H1 (cell line): ENCODE results near the gene ITGA4. TPM values are rescaled to one million over a fixed set of nuclear protein-coding genes. Genes with fewer than 3 reads are reported as not detected.

Experiments
- CTCF ChIA-PET: fragments of 300-600 bp; sonication (Branson Sonifier 250); formaldehyde crosslinking; loops from one replicate; lab custom pipeline; 2021; ENCODE audit not compliant: partially characterized antibody; lab: Charles Lee
- POLR2A ChIA-PET: fragments of 300-600 bp; sonication (Branson Sonifier 250); formaldehyde crosslinking; loops from one replicate; lab custom pipeline; 2021; ENCODE audit warnings: inconsistent platforms; ENCODE audit not compliant: partially characterized antibody; lab: Charles Lee
- DNase-seq, 2 experiments: peaks; one replicate each; pipeline versions ENCODE4 v3.0.0 to v3.0.0-alpha.2; 2010 to 2022; ENCODE audit warnings: low spot score in 2 of 2, low read depth in 1 of 2, mixed read lengths in 1 of 2
- FAIRE-seq: peaks from 2 replicates; lab custom pipeline; 2011; peaks lifted over from hg19 to GRCh38; lab: Jason Lieb, UNC
- H2AFZ ChIP-seq: 2 replicates; pipeline ENCODE4 v1.8.1; 2012; ENCODE audit warnings: low read length, inconsistent platforms
- H2AK5ac ChIP-seq: 2 replicates; pipeline ENCODE4 v1.6.1; 2013; ENCODE audit warnings: low read depth, low read length
- H2BK120ac ChIP-seq: replicated peaks from 2 replicates; pipeline ENCODE3; 2013; ENCODE audit warnings: low read depth, low read length, inconsistent platforms
- H2BK12ac ChIP-seq: 2 replicates; pipeline ENCODE4 v1.6.1; 2013; ENCODE audit warnings: low read depth, low read length
- H2BK15ac ChIP-seq: 2 replicates; pipeline ENCODE4 v1.6.1; 2013; ENCODE audit warnings: low read length
- H2BK20ac ChIP-seq: 2 replicates; pipeline ENCODE4 v1.6.1; 2013; ENCODE audit warnings: low read length
- H2BK5ac ChIP-seq: 2 replicates; pipeline ENCODE4 v1.6.1; 2013; ENCODE audit warnings: low read depth, low read length
- H3K14ac ChIP-seq: 2 replicates; pipeline ENCODE4 v1.6.1; 2013; ENCODE audit warnings: inconsistent platforms; ENCODE audit not compliant: insufficient read length
- H3K18ac ChIP-seq: 2 replicates; pipeline ENCODE4 v1.6.1; 2013; ENCODE audit warnings: low read length; ENCODE audit errors: extremely low read depth
- H3K23ac ChIP-seq: 2 replicates; pipeline ENCODE4 v1.6.1; 2013; ENCODE audit warnings: inconsistent platforms; ENCODE audit not compliant: insufficient read length
- H3K23me2 ChIP-seq: 2 replicates; pipeline ENCODE4 v1.6.1; 2013; ENCODE audit warnings: low read depth, low read length
- H3K27ac ChIP-seq: 2 replicates; pipeline ENCODE4 v1.6.1; 2011; ENCODE audit warnings: low read depth, low read length, inconsistent platforms
- H3K27me3 ChIP-seq, 4 experiments: replicated peaks in 1 of 4; 1 replicate in 1 of 4; 2 replicates in 3 of 4; pipeline versions ENCODE4 v1.6.1 to v1.8.1; 2011 to 2013; ENCODE audit warnings: low read length in 3 of 4, mild to moderate bottlenecking in 3 of 4, inconsistent platforms in 2 of 4, mixed read lengths in 2 of 4, moderate library complexity in 1 of 4; ENCODE audit not compliant: control insufficient read depth in 3 of 4, insufficient read depth in 3 of 4; ENCODE audit errors: extremely low read depth in 1 of 4
- H3K36me3 ChIP-seq, 4 experiments: 2 replicates each; pipeline versions ENCODE4 v1.6.1 to v1.8.1; 2011 to 2013; ENCODE audit warnings: mild to moderate bottlenecking in 4 of 4, low read length in 3 of 4, moderate library complexity in 2 of 4, control low read depth in 1 of 4, inconsistent platforms in 1 of 4; ENCODE audit not compliant: insufficient read depth in 4 of 4, control insufficient read depth in 2 of 4
- H3K4ac ChIP-seq: replicated peaks from 2 replicates; pipeline ENCODE3; 2013; ENCODE audit warnings: low read length, low read depth, mixed read lengths, inconsistent platforms; ENCODE audit not compliant: insufficient read length
- H3K4me1 ChIP-seq, 4 experiments: replicated peaks in 1 of 4; 1 replicate in 1 of 4; 2 replicates in 3 of 4; pipeline versions ENCODE4 v1.6.1 to v1.8.1; 2011 to 2013; ENCODE audit warnings: low read length in 3 of 4, inconsistent platforms in 2 of 4, mixed read lengths in 1 of 4; ENCODE audit not compliant: insufficient read depth in 4 of 4, control insufficient read depth in 3 of 4
- H3K4me2 ChIP-seq, 2 experiments: 2 replicates each; pipeline versions ENCODE4 v1.6.1 to v1.8.1; 2011 to 2013; ENCODE audit warnings: low read depth in 2 of 2, low read length in 2 of 2, control low read depth in 1 of 2, inconsistent platforms in 1 of 2, mild to moderate bottlenecking in 1 of 2; ENCODE audit not compliant: insufficient read depth in 1 of 2
- H3K4me3 ChIP-seq, 4 experiments: fragments of 200-600, 300-600 bp in 1 of 4; sonication (generic), shearing (Covaris generic), sonication (Bioruptor Twin) in 1 of 4; 2 replicates each; pipeline versions ENCODE4 v1.5.1 to v1.8.1; 2011 to 2016; ENCODE audit warnings: low read length in 4 of 4, low read depth in 3 of 4, control low read depth in 2 of 4, inconsistent platforms in 2 of 4, mild to moderate bottlenecking in 2 of 4, mixed read lengths in 1 of 4, moderate library complexity in 1 of 4; ENCODE audit not compliant: insufficient read depth in 2 of 4; ENCODE audit errors: extremely low read depth in 1 of 4
- H3K56ac ChIP-seq: replicated peaks from 2 replicates; pipeline ENCODE3; 2013; ENCODE audit warnings: low read depth, mild to moderate bottlenecking, mixed read lengths, low read length, inconsistent platforms; ENCODE audit not compliant: insufficient read length
- H3K79me1 ChIP-seq: 2 replicates; pipeline ENCODE4 v1.6.1; 2013; ENCODE audit warnings: low read depth, low read length, control low read depth
- H3K79me2 ChIP-seq, 2 experiments: 2 replicates each; pipeline versions ENCODE4 v1.6.1 to v1.8.1; 2012 to 2013; ENCODE audit warnings: low read length in 2 of 2, mild to moderate bottlenecking in 2 of 2, inconsistent platforms in 1 of 2; ENCODE audit not compliant: insufficient read depth in 2 of 2, control insufficient read depth in 1 of 2
- H3K9ac ChIP-seq, 4 experiments: replicated peaks in 1 of 4; 1 replicate in 1 of 4; 2 replicates in 3 of 4; pipeline versions ENCODE4 v1.6.1 to v1.8.1; 2011 to 2013; ENCODE audit warnings: low read depth in 3 of 4, low read length in 3 of 4, control low read depth in 2 of 4, mild to moderate bottlenecking in 2 of 4, moderate library complexity in 2 of 4, inconsistent platforms in 1 of 4; ENCODE audit errors: extremely low read depth in 1 of 4
- H3K9me3 ChIP-seq, 2 experiments: 2 replicates each; pipeline versions ENCODE4 v1.6.1 to v1.8.1; 2012 to 2013; ENCODE audit warnings: mild to moderate bottlenecking in 2 of 2, moderate library complexity in 2 of 2, control low read depth in 1 of 2, inconsistent platforms in 1 of 2, low read depth in 1 of 2, low read length in 1 of 2, mixed read lengths in 1 of 2; ENCODE audit not compliant: insufficient read depth in 2 of 2
- H4K20me1 ChIP-seq, 2 experiments: replicated peaks in 1 of 2; 2 replicates each; pipeline versions ENCODE3 to v1.8.1; 2011 to 2013; ENCODE audit warnings: inconsistent platforms in 2 of 2, low read length in 2 of 2, mild to moderate bottlenecking in 1 of 2; ENCODE audit not compliant: insufficient read depth in 2 of 2, control insufficient read depth in 1 of 2
- H4K5ac ChIP-seq: 2 replicates; pipeline ENCODE4 v1.6.1; 2013; ENCODE audit warnings: low read length, low read depth, mixed read lengths, inconsistent platforms; ENCODE audit not compliant: insufficient read length
- H4K8ac ChIP-seq: 2 replicates; pipeline ENCODE4 v1.8.0; 2013; ENCODE audit warnings: mild to moderate bottlenecking, moderate library complexity, low read length, inconsistent platforms; ENCODE audit not compliant: insufficient read depth; ENCODE audit errors: extremely low read depth
- H4K91ac ChIP-seq: replicated peaks from 2 replicates; pipeline ENCODE3; 2013; ENCODE audit warnings: low read length, mixed read lengths, inconsistent platforms; ENCODE audit not compliant: insufficient read length
- RBBP5 ChIP-seq: IDR thresholded peaks from 2 replicates; pipeline ENCODE4 v1.7.1; 2012; ENCODE audit warnings: low read depth, mild to moderate bottlenecking, inconsistent platforms, low read length, moderate library complexity, borderline replicate concordance
- polyA plus RNA-seq, 7 experiments: library from polyadenylated mRNA; depleted of rRNA in 3 of 7; stranded (reverse) in 5 of 7; unstranded in 2 of 7; fragments of >200 nt in 5 of 7; fragments of 200-250 nt in 2 of 7; gene quantifications; 1 replicate in 5 of 7; 2 replicates in 1 of 7; 4 replicates in 1 of 7; pipeline versions ENCODE4 v1.2.1 to v1.2.3, GENCODE V29; 2011 to 2013; ENCODE audit warnings: missing spikeins in 2 of 7, mixed read lengths in 2 of 7
- total RNA-seq: library from RNA; stranded (reverse); fragmentation: NEBNext Ultra II Directional; extraction: Animal tissue kit (Norgen Biotek cat#: 25700); gene quantifications from 2 replicates; pipeline ENCODE4 v1.2.1, GENCODE V29; 2021

Gene ITGA4
- total and polyA plus RNA-seq, 2 of the 8 experiments (the other 6 are each of a cell fraction or from before 2014, with no cell fraction given): 0.60 to 2.1 TPM

DNA sequence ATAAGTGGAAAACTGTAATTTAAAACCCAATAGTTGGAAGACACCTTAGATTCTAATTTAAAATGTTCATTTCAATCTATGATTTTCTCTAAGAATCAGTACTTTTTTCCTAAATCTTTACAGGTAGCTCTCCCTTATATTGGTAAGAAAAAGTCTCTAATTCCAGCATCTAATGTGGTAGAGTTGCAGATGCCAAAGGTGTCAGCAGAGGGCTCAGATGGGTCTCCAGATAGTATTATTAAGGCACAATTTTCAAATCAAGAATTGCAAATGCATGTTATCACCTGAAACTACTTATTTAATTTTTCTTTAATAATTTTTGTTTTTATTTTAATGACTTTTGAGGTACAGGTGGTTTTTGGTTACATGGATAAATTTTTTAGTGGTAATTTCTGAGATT lies 25.5 kb upstream of the ITGA4 start:
- Histone ChIP-seq H2AFZ (no peak overlapping the region), H3K27me3 (no peaks in the 10 kb centered on the region), H3K4me2 (no peak overlapping the region), H4K5ac (no peak overlapping the region), H3K23me2 (no peaks in the 10 kb centered on the region), H3K4me3 (no peak overlapping the region), H3K79me1 (no peaks in the 10 kb centered on the region), H3K9me3 (no peaks in the 10 kb centered on the region), H3K4ac (no peak overlapping the region), H2BK15ac (no peak overlapping the region), H3K18ac (no peak overlapping the region), H3K4me1 (no peaks in the 10 kb centered on the region), H4K20me1 (no peaks in the 10 kb centered on the region), H3K9ac (no peak overlapping the region), H4K91ac (no peak overlapping the region), H2BK12ac (no peak overlapping the region), H2BK5ac (no peak overlapping the region), H3K14ac (no peak overlapping the region), H3K27ac (no peak overlapping the region), H3K36me3 (no peaks in the 10 kb centered on the region), H2BK120ac (no peak overlapping the region), H4K8ac (no peak overlapping the region), H3K79me2 (no peaks in the 10 kb centered on the region), H2BK20ac (no peak overlapping the region), H2AK5ac (no peak overlapping the region), H3K23ac (no peak overlapping the region), H3K56ac (no peak overlapping the region)
- FAIRE-seq (no peak), DNase-seq (no peak)
- POLR2A ChIA-PET: no interaction called here
- CTCF ChIA-PET: interaction anchor here (0.8 to 2.0 kb wide), 15 partner anchors 8 to 911 kb away, joined by 3 to 9 read pairs (median 4); no protein-coding TSS in a partner anchor
- TF ChIP-seq RBBP5: no peak
